Trophoblast cell (in vitro differentiated cells and primary cell): ENCODE results near the gene TEX53.

Source experiments
- DNase-seq, 2 donors: peaks; one replicate each; pipeline ENCODE4 v3.0.0-alpha.2; 2016
- H2AFZ ChIP-seq: 2 replicates; pipeline ENCODE4 v1.6.1; 2013; ENCODE audit warnings: low read length, moderate library complexity, mild to moderate bottlenecking; ENCODE audit not compliant: insufficient read depth, poor library complexity
- H2AK5ac ChIP-seq: 2 replicates; pipeline ENCODE4 v1.6.1; 2013; ENCODE audit warnings: mild to moderate bottlenecking, low read length
- H2BK120ac ChIP-seq: 2 replicates; pipeline ENCODE4 v1.6.1; 2013; ENCODE audit warnings: low read length, mild to moderate bottlenecking, moderate library complexity; ENCODE audit not compliant: insufficient read depth, poor library complexity
- H2BK12ac ChIP-seq: 2 replicates; pipeline ENCODE4 v1.6.1; 2013; ENCODE audit warnings: mild to moderate bottlenecking, low read length, moderate library complexity
- H2BK5ac ChIP-seq: 2 replicates; pipeline ENCODE4 v1.6.1; 2013; ENCODE audit warnings: low read length, low read depth, moderate library complexity, mild to moderate bottlenecking; ENCODE audit not compliant: poor library complexity
- H3K14ac ChIP-seq: 2 replicates; pipeline ENCODE4 v1.6.1; 2013; ENCODE audit warnings: mild to moderate bottlenecking, low read length
- H3K18ac ChIP-seq: 2 replicates; pipeline ENCODE4 v1.6.1; 2013; ENCODE audit warnings: mild to moderate bottlenecking, low read length
- H3K23ac ChIP-seq: 2 replicates; pipeline ENCODE4 v1.6.1; 2013; ENCODE audit warnings: low read length
- H3K27ac ChIP-seq: 2 replicates; pipeline ENCODE4 v1.5.1; 2013; ENCODE audit warnings: low read depth, mild to moderate bottlenecking, inconsistent platforms, low read length, moderate library complexity
- H3K27me3 ChIP-seq: 2 replicates; pipeline ENCODE4 v1.6.1; 2013; ENCODE audit warnings: inconsistent platforms, mild to moderate bottlenecking, low read length, moderate library complexity; ENCODE audit not compliant: insufficient read depth
- H3K36me3 ChIP-seq, 2 experiments: 1 replicate in 1 of 2; 2 replicates in 1 of 2; pipeline ENCODE4 v1.6.1; 2013; ENCODE audit warnings: low read length in 2 of 2, mild to moderate bottlenecking in 2 of 2, moderate library complexity in 1 of 2; ENCODE audit not compliant: insufficient read depth in 2 of 2, control insufficient read depth in 1 of 2
- H3K4ac ChIP-seq: 2 replicates; pipeline ENCODE4 v1.6.1; 2013; ENCODE audit warnings: low read depth, mild to moderate bottlenecking, low read length, moderate library complexity
- H3K4me1 ChIP-seq, 2 experiments: 1 replicate in 1 of 2; 2 replicates in 1 of 2; pipeline ENCODE4 v1.6.1; 2013; ENCODE audit warnings: low read length in 2 of 2, mild to moderate bottlenecking in 2 of 2, moderate library complexity in 1 of 2; ENCODE audit not compliant: insufficient read depth in 2 of 2, control insufficient read depth in 1 of 2
- H3K4me2 ChIP-seq: 2 replicates; pipeline ENCODE4 v1.6.1; 2013; ENCODE audit warnings: inconsistent platforms, mild to moderate bottlenecking, low read length, moderate library complexity
- H3K4me3 ChIP-seq: 2 replicates; pipeline ENCODE4 v1.5.1; 2013; ENCODE audit warnings: mild to moderate bottlenecking, low read depth, low read length, inconsistent platforms
- H3K79me1 ChIP-seq: one replicate; pipeline ENCODE4 v1.6.1; 2013; ENCODE audit warnings: low read length
- H3K79me2 ChIP-seq: 2 replicates; pipeline ENCODE4 v1.6.1; 2013; ENCODE audit warnings: low read length, mild to moderate bottlenecking; ENCODE audit not compliant: control insufficient read depth, insufficient read depth, poor library complexity
- H3K9ac ChIP-seq: 2 replicates; pipeline ENCODE4 v1.6.1; 2013; ENCODE audit warnings: mild to moderate bottlenecking, low read length
- H3K9me3 ChIP-seq: 2 replicates; pipeline ENCODE4 v1.6.1; 2013; ENCODE audit warnings: low read depth, mild to moderate bottlenecking, control low read depth, inconsistent platforms, low read length; ENCODE audit not compliant: insufficient read depth
- H4K12ac ChIP-seq: 2 replicates; pipeline ENCODE4 v1.6.1; 2013; ENCODE audit warnings: low read depth, mild to moderate bottlenecking, low read length, moderate library complexity
- H4K8ac ChIP-seq: 2 replicates; pipeline ENCODE4 v1.6.1; 2013; ENCODE audit warnings: low read depth, mild to moderate bottlenecking, low read length, moderate library complexity
- H4K91ac ChIP-seq: one replicate; pipeline ENCODE4 v1.6.1; 2013; ENCODE audit warnings: low read depth, mild to moderate bottlenecking, low read length, moderate library complexity
- WGBS: extraction: QIAGEN DNeasy Blood & Tissue Kit; methylation state at CpG from one replicate; pipeline ENCODE4 v1.1.7; 2013; ENCODE audit warnings: missing lambda C conversion rate; ENCODE audit not compliant: insufficient read length, insufficient coverage; ENCODE audit errors: extremely low coverage; 5-methylcytosine and 5-hydroxymethylcytosine counted together

The TEX53 gene

DNA sequence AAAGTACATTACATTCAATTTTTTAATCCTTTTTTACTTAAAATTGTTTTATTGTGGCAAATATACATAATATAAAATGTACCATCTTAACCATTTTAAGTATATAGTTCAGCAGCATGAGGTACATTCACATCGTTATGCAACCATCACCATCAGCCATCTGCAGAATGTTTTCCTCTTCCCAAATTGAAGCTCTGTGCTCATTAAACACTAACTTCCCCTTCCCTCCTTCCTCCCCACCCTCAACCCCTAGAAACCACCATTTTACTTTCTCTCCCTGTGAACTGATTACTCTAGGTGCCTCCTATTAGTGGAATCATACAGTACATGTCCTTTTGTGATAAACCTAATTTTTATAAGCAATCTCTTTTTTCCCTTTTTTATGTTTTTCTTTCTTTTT lies 15.6 kb downstream of the TEX53 start:
- H3K14ac ChIP-seq = no peak overlapping the region
- no peak overlapping the region for H3K18ac ChIP-seq
- no peak overlapping the region for H2AK5ac ChIP-seq
- H3K9ac ChIP-seq = no peak overlapping the region
- H3K79me1 ChIP-seq = no peaks in the 10 kb centered on the region
- no peak overlapping the region for H4K12ac ChIP-seq
- WGBS = no CpG with 5 or more reads among the region's 1 CpG
- no peak overlapping the region for H2AFZ ChIP-seq
- H3K4me2 ChIP-seq = no peak overlapping the region
- no peaks in the 10 kb centered on the region for H3K27me3 ChIP-seq
- no peak overlapping the region for H2BK120ac ChIP-seq
- H3K4me1 ChIP-seq = no peaks in the 10 kb centered on the region
- no peak overlapping the region for H2BK5ac ChIP-seq
- H3K27ac ChIP-seq = no peak overlapping the region
- no peak overlapping the region for H4K8ac ChIP-seq
- H3K4ac ChIP-seq = no peak overlapping the region
- H3K79me2 ChIP-seq = no peaks in the 10 kb centered on the region
- no peak overlapping the region for H2BK12ac ChIP-seq
- H3K9me3 ChIP-seq = peaks cover 1% of the 10 kb centered on the region
- H3K4me3 ChIP-seq = no peak overlapping the region
- H3K23ac ChIP-seq = no peak overlapping the region
- peaks cover 9 to 12% of the 10 kb centered on the region in 2 experiments for H3K36me3 ChIP-seq
- no peak for DNase-seq
- no peak overlapping the region for H4K91ac ChIP-seq

DNA sequence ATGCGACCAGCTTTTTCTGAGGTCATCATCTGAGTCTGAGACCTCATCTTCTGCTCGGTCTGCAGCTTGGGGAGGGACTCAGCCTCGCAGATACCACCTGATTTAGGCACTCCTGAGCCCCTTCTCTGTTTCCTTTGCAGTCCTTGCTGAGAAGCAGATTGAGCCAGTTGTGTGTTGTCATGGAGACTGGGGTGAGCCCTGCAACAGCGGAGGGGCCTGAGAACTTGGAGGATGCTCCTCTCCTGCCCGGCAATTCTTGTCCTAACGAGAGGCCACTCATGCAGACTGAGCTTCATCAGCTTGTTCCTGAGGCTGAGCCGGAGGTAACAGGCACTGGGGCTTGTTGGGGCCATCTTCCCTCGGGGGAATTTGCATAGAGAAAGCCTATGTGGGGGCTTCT lies 19.2 kb downstream of the TEX53 start:
- Histone ChIP-seq H2BK5ac (no peak overlapping the region), H3K9ac (no peak overlapping the region), H3K23ac (no peak overlapping the region), H3K79me1 (no peaks in the 10 kb centered on the region), H3K4me3 (no peak overlapping the region), H4K8ac (no peak overlapping the region), H4K91ac (no peak overlapping the region), H2BK120ac (no peak overlapping the region), H3K27ac (no peak overlapping the region), H3K4me2 (no peak overlapping the region), H3K9me3 (peaks cover 1% of the 10 kb centered on the region), H3K79me2 (no peaks in the 10 kb centered on the region), H2AK5ac (no peak overlapping the region), H3K4ac (no peak overlapping the region), H4K12ac (no peak overlapping the region), H2AFZ (no peak overlapping the region), H3K36me3 (peaks cover 18 to 23% of the 10 kb centered on the region in 2 experiments), H3K14ac (no peak overlapping the region), H3K27me3 (no peaks in the 10 kb centered on the region), H3K4me1 (no peaks in the 10 kb centered on the region), H2BK12ac (no peak overlapping the region), H3K18ac (no peak overlapping the region)
- WGBS = no CpG with 5 or more reads among the region's 8 CpGs
- no peak for DNase-seq

DNA sequence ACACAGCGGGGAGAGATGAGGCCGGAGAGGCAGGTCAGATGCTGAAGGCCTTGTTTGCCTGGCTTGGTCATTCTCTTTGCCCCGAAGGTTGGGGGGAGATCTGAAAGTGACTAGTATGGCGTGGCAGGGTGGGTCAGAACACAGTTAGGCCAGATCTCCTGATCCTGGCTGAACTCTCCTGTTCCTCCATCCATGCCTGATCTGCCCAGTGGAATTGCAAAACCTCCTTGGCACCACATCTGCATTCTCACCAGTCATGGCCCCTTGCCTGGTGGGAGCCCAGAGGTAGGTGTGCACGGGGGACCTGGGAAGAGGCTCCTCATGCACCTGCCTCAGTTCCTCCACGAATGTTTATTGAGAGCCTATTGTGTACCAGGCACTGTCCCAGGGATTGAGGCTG lies 23.2 kb downstream of the TEX53 start:
- no peak overlapping the region for H2BK5ac ChIP-seq
- H4K8ac ChIP-seq = no peak overlapping the region
- WGBS = no CpG with 5 or more reads among the region's 6 CpGs

DNA sequence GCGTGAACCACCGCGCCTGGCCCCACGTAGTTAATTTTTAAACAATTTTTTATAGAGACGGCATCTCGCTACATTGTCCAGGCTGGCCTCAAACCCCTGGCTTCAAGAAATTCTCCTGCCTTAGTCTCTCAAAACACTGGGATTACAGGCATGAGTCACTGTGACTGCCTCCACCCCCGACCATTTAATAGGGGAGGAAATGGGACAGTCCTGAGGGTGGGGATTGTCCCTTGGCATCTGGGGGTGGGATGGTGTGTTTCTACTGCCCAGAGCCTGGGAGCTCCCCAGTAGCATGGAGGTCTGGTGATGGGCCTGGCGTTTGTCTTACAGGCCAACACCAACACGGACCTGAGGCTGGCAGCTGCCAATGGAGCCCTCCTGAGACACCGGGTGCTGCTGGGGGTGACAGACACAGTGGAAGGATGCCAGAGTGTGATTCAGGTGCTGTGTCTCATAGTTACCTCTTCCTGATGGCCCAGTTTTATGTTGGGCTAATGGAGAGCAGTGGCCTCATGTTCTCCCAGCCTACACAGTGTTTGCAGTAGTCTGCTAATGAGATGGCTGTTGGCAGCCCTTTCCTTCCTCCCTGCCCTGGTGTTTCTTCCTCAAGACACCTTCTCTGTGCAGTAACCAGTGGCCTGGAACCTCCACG lies 24.0 kb downstream of the TEX53 start:
- no peak overlapping the region for H2BK5ac ChIP-seq

More for the DNA sequence above, 23.2 kb downstream of the TEX53 start:
- Histone ChIP-seq H3K18ac (no peak overlapping the region), H3K4me3 (no peak overlapping the region), H3K14ac (no peak overlapping the region), H3K9me3 (peaks cover 1% of the 10 kb centered on the region), H3K23ac (no peak overlapping the region), H3K4me2 (no peak overlapping the region), H3K4ac (no peak overlapping the region), H3K27ac (no peak overlapping the region), H3K36me3 (peaks cover 16 to 25% of the 10 kb centered on the region in 2 experiments), H4K91ac (no peak overlapping the region), H2AFZ (no peak overlapping the region), H2BK120ac (no peak overlapping the region), H2AK5ac (no peak overlapping the region), H3K79me1 (no peaks in the 10 kb centered on the region), H3K79me2 (no peaks in the 10 kb centered on the region), H3K4me1 (no peaks in the 10 kb centered on the region), H3K9ac (no peak overlapping the region), H4K12ac (no peak overlapping the region), H2BK12ac (no peak overlapping the region), H3K27me3 (no peaks in the 10 kb centered on the region)
- no peak for DNase-seq

More for the DNA sequence above, 24.0 kb downstream of the TEX53 start:
- no CpG with 5 or more reads among the region's 11 CpGs for WGBS
- Histone ChIP-seq H4K91ac (no peak overlapping the region), H3K9ac (no peak overlapping the region), H4K12ac (no peak overlapping the region), H2AK5ac (no peak overlapping the region), H3K4ac (no peak overlapping the region), H3K14ac (no peak overlapping the region), H3K36me3 (peaks cover 16 to 25% of the 10 kb centered on the region in 2 experiments), H3K79me2 (no peaks in the 10 kb centered on the region), H3K79me1 (no peaks in the 10 kb centered on the region), H4K8ac (no peak overlapping the region), H3K27ac (no peak overlapping the region), H3K18ac (no peak overlapping the region), H3K23ac (no peak overlapping the region), H3K4me1 (no peaks in the 10 kb centered on the region), H3K27me3 (no peaks in the 10 kb centered on the region), H2AFZ (no peak overlapping the region), H3K4me3 (no peak overlapping the region), H2BK120ac (no peak overlapping the region), H3K4me2 (no peak overlapping the region), H3K9me3 (peaks cover 1% of the 10 kb centered on the region), H2BK12ac (no peak overlapping the region)
- DNase-seq = no peak
